ENCODE measurements around the gene IKBIP.
"Not testable (repeated sequence)": the region's sequence is repeated elsewhere in the genome, so short reads cannot be mapped to it uniquely, and the experiment has no call there.

Gene IKBIP

GRCh38 chr12:98635657-98636323 is 8.8 kb downstream of the IKBIP start:
- DNase-seq: peak in 1 of 5 experiments; percentile 51

- DNase-seq: no peak
These were observed 25.6 kb downstream of the IKBIP start for GRCh38 chr12:98618952-98619351.

GRCh38 chr12:98612696-98613334 is 31.8 kb downstream of the IKBIP start:
- peak in 1 of 5 experiments; percentile 27 for DNase-seq

GRCh38 chr12:98610596-98610995 is 34.0 kb downstream of the IKBIP start:
- no peak for DNase-seq

GRCh38 chr12:98606359-98606988 is 38.1 kb downstream of the IKBIP start:
- no peak for DNase-seq

- no peak for DNase-seq
These were observed 42.7 kb downstream of the IKBIP start for GRCh38 chr12:98601924-98602323.

GRCh38 chr12:98597313-98597712 is 47.3 kb downstream of the IKBIP start:
- DNase-seq: not testable (repeated sequence)

GRCh38 chr12:98595243-98595988 is 49.2 kb downstream of the IKBIP start:
- DNase-seq: peak in 3 of 5 experiments; percentile 9 to 68 (median 15)

GRCh38 chr12:98594050-98594835 is 50.3 kb downstream of the IKBIP start:
- peak in 3 of 5 experiments; percentile 6 to 37 (median 24) for DNase-seq

- peak; percentile 87 to 99 (median 91) for DNase-seq
These were observed 51.1 kb downstream of the IKBIP start, which contains the start of gene SLC25A3 for GRCh38 chr12:98593351-98594049. SLC25A3 (plus strand) TSS chr12:98593686; CDS start chr12:98593979, 293 bp downstream.

- peak in 1 of 5 experiments; percentile 85 for DNase-seq
These were observed 51.7 kb downstream of the IKBIP start for GRCh38 chr12:98592825-98593322.

- peak in 1 of 5 experiments; percentile 29 for DNase-seq
These were observed 53.4 kb downstream of the IKBIP start for GRCh38 chr12:98591209-98591608.

GRCh38 chr12:98587084-98587483 is 57.5 kb downstream of the IKBIP start:
- DNase-seq: no peak

GRCh38 chr12:98582093-98582492 is 62.5 kb downstream of the IKBIP start:
- no peak for DNase-seq

- no peak for DNase-seq
These were observed 63.5 kb downstream of the IKBIP start for GRCh38 chr12:98581101-98581500.

GRCh38 chr12:98580695-98581094 is 63.9 kb downstream of the IKBIP start:
- no peak for DNase-seq

GRCh38 chr12:98579835-98580234 is 64.8 kb downstream of the IKBIP start:
- DNase-seq: no peak

- no peak for DNase-seq
These were observed 65.2 kb downstream of the IKBIP start for GRCh38 chr12:98579347-98579746.

- no peak for DNase-seq
These were observed 65.8 kb downstream of the IKBIP start for GRCh38 chr12:98578821-98579220.

- no peak for DNase-seq
These were observed 66.2 kb downstream of the IKBIP start for GRCh38 chr12:98578392-98578791.

- DNase-seq: not testable (repeated sequence)
These were observed 67.8 kb downstream of the IKBIP start for GRCh38 chr12:98576795-98577194.

Data from T-helper 2 cell (primary cell).